ENCODE results near the gene ASB11.

DNA sequence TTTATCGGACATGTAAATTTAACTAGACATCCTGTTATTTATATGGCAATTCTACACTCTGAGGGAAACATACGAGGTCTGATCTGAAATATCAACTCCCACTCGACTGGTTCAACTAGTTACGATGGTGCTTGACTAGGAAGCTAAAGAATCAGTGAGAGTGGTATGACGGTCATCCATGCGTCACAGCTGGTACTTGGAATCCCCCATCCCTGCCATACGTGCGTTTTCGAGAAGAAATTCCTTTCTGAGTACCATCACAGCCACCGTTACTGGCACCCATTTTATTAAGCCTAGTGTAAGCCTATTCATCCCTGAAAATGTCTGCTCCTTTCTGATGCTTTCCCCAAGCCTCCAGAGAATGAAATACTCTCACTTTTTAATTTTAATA is 20.6 kb upstream of the ASB11 start:
- TF ChIP-seq POLR2A (IDR thresholded peaks at IDR 0.05; ENCODE audit: low read length) = no peak
- no peak for TF ChIP-seq GATA1 (IDR thresholded peaks at IDR 0.05; ENCODE audit: low read depth, low read length)

Measured in erythroblast (primary cell).